HL-60/S4 treated with phorbol 12-myristate 13-acetate at 8.2 ng/mL for 4 days and 3 days (cell line): Measurements from ENCODE around the gene TMEM184A.

Experiments
- in situ Hi-C: fragments of 300-500 bp; cut with MboI; formaldehyde crosslinking; loops from 2 replicates; pipeline ENCODE4 v1.15.0; 2022; ENCODE audit warnings: low sequenced_read_pairs

TMEM184A gene

DNA sequence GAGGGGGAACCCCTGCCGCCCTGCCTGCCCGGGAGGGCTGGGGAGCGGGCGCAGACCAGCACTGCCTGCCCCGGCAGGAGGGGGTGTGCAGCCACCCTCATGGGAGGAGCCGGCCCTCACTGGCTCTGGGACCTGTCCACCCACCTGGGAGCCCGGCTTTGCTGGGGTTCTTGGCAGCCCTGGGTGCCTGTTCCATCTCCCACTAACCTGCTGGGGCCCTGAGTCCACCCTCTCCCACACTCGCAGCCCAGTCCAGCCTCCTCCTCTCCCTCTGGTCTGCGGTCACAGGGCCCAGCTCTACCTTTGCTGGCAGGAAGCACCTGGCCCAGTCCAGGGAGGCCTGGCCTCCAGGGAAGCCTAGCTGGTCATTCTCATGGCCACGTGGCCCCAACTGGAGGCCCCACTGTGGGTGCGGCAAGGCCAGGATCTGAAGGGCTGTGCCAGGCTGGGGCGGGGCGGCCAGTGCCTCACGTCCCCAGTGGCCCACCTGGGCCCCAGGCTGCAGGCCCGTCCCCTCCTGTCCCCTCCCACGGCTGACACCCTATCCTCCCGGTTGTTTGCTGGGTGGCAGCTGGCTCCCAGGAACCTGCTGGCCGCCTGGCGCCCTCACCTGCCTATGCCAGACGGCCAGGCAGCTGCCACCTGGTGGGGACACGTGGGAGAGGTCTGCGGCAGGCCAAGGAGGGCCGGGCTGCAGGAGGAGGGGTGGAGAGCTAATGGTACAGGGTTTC is at the start of gene TMEM184A:
TMEM184A (minus strand) TSS at position 393 of the 731 bp plus-strand sequence. CDS start 721 bp downstream, outside the sequence.
- in situ Hi-C loops, result no loop called here

DNA sequence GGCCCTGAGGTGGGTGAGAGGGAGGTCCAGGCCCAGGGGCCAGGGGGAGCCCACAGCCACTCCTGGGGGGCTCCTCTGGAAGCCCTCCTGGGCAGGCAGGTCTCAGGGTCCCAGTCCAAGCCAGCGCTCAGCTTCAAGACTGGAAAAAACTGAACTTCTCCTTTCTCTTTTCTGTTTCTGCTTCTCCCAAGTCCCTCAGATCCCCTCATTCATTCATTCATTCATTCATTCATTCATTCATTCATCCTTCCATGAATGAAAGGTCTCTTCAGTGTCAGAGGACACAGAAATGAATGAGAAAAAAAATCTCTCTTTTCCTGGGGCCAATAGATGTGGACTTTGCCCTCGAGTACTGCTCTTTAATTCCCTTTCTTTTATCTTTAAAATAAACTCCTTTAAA is 48.4 kb upstream of the TMEM184A start:
- in situ Hi-C loops, result no loop called here

DNA sequence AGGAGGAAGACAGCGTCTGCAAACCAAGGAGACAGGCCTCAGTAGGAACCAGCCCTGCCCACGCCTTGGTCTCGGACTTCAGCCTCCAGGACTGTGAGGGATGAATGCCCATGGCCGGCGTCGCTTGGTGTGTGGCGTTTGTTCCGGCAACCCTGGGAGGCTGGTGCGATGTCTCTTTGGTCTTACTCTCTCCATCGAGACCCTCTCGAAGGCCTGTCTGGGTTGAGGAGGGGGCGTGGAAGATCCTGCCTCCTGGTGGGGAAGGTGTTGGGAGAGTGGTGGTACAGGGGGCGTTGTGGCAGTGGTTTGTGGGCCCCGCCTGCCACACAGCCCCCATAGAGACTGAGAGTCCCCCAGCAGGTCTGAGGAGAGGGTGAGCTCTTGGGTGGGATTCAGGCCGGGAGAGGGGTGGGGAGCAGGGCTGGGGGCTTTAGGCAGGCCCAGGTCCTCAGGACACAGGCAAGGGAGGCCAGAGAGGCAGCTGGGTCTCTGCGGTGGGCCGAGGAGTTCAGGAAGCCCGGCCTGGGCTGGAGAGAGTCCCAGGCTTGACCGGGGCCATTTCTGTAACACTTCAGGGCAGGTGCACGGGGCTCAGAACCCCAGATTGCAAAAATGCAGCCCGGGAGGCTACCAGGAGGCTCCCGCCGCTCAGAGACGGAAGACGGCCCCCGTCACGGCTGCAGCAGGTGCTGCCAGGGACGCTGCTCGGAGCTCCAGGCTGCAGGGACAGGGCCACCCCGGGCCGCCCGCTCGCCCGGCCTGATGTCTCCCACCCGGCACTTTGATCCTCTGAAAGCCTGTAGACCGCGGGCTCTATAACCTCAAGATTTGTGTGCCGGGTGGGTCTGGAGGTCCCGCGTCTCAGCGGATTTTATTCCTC is 47.6 kb upstream of the TMEM184A start:
- in situ Hi-C loops, result no loop called here

DNA sequence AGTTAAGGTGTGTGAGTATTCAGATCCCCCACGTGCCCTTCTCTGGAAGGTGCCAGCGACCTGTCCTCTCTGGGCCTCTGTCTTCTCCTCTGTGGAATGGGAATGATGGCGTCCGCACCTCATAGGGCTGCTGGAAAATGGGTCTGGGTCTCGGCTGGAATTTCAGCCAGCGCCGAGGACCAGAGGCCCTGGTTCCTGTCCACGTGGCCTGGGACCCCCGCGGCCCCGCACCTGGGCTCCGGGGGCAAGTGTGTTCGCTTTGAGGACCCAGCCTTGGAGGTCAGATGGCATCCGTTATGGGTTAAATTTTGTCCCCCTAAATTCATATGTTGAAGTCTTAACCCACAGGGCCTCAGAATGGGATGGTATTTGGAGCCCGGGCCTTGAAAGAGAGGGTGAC is 46.4 kb upstream of the TMEM184A start:
- in situ Hi-C loops, result no loop called here

DNA sequence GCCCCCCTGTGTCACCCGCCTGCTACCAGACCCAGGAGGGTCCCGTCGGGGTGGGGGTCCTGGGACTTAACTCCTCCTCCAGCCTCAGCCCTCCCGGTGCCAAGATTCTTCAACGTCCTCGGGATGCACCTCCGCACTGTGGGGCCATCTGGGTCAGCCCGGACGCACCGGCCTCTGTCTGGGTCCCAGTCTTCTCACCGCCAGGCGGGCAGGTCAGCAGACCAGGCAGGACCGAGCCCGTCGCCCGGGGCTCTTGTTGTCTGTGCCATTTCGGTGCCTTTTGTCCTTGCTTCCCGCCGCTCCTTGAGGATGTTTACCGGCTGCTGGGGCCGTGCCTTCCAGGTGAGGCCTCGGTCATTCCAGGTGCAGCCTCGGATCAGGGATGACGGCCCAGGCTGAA is 46.0 kb upstream of the TMEM184A start:
- in situ Hi-C loops, result no loop called here

DNA sequence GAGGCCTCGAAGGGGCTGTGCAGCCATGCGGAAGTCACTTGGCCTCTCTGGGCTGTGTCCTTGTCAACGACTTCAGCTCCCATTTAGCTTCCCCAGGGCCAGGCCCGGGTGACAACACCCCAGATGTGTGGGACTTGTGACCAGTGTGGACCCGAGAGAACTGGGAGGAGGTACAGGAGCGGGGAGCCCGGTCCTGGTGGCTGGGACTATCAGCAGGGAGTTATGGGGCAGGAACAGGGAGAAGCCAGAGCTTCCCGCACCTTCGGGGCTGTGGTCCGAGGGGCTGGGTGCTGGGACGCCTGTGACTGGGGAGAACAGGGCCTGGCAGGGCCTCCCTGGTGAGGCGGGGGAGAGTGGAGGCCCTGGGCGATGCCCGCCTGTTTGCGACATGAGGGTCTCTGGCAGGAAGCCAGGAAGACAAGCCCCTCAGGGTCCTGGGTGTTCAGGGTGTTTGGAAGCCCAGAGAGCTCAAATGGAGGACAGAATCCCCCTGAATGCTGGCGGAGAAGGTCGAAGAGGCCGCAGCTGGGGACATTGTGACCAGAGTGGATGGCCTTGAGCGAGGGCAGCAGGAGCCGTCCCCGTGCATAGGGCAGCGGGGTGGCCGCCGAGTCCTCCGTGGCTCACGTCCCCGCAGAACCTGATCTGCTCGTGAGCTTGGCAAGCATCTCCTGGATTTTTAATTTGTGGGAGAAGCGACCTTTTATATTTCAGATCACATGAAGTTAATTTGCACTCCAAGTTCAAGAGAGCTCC is 43.8 kb upstream of the TMEM184A start:
- in situ Hi-C loops, result no loop called here

DNA sequence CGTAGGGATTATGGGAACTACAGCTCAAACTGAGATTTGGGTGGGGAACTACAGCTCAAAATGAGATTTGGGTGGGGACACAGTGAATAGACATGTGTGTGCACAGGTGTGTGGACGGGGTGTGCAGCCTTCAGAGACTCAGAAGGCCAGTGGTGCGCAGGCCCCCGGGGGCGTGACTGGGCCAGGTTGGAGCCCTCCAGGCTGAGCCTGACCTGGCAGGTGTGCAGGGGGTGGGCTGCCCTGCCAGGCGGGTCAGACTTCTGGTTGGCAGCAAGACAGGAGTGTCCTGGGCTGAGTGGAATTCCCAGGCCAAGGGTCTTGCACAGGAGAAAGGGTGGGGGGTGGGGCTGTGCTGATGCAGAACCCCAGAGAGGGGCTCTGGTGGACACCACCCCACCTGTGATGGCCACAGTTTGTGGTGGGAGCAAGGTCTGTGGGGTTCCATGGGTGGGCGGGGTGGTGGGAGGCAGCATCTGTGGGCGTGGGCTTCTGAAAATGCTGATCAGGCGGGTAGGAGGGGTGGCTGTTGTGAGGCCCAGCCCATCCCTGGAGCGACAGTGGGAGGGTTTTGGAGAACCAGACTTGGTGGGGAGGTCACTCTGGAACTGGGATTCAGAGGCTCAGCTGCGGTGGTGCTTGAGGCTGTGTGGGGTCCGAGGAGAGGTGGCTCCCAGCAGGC is 43.1 kb upstream of the TMEM184A start:
- in situ Hi-C loops, result no loop called here

DNA sequence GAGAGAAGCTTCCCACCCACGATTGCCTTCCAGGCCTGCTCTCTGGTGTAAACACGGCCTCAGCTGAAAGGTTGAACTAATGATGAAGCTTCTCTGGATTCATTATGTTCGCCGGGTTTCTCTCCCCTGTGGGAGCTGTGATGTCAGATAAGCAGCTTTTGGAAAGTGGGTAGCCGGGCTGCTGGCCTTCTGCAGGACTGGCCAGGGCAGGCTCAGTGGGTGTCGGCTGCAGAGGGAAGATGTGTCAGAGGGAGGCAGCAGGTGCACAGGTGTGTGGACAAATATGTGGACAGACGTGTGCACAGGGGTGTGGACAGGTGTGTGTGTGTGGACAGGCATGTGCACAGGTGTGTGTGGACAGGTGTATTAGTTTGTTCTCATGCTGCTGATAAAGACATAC is 42.3 kb upstream of the TMEM184A start:
- in situ Hi-C loops, result no loop called here

DNA sequence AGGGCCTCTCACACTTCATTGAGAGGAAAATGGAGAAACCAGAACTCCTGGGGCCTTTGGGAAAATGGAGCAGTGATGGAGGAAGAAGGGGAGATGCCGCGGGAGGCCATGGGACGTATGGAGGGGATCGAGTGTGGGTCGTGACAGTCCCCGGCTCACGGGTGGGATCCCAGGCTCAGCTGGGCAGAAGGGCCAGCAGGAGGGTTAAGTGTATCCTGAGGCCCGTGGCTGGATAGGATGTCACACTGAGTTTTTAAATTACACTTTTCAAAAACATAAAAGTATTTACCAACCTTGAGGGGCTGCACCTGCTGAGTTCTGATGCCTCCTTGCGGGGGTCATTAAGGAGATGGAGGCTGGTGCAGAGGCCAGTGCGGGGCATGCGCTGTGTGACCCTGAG is 41.8 kb upstream of the TMEM184A start:
- in situ Hi-C loops, result no loop called here

DNA sequence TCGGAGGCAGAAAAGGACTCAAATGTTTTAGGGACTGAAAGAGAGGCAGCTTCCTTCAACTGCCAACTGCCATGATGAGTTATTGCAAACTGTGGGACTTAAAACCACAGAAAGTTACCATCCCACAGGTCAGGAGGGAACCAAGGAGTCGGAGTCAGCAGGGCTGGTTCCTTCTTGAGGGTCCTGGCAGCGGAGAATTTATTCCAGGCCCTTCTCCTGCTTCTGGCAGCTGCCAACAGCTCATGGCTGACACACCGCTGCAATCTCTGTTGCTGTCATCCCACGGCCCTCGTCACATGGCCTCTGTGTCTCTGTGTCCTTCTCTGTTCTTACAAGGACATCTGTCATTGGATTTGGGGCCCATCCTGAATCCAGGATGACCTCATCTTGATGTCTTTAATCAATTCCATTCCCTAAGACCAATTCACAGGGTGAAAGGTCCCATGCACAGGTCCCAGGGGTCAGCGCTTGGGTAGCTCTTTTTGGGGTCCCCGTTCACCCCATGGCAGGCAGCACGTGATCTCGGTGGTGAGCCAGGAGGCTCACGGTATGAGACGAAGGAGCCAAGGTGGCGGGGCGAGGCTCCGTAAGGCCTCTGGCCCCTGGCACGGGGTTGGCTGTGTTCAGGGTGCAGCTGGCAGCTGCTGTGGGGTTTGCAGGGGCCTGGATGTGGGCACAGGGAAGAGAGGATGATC is 41.2 kb upstream of the TMEM184A start:
- in situ Hi-C loops, result no loop called here

DNA sequence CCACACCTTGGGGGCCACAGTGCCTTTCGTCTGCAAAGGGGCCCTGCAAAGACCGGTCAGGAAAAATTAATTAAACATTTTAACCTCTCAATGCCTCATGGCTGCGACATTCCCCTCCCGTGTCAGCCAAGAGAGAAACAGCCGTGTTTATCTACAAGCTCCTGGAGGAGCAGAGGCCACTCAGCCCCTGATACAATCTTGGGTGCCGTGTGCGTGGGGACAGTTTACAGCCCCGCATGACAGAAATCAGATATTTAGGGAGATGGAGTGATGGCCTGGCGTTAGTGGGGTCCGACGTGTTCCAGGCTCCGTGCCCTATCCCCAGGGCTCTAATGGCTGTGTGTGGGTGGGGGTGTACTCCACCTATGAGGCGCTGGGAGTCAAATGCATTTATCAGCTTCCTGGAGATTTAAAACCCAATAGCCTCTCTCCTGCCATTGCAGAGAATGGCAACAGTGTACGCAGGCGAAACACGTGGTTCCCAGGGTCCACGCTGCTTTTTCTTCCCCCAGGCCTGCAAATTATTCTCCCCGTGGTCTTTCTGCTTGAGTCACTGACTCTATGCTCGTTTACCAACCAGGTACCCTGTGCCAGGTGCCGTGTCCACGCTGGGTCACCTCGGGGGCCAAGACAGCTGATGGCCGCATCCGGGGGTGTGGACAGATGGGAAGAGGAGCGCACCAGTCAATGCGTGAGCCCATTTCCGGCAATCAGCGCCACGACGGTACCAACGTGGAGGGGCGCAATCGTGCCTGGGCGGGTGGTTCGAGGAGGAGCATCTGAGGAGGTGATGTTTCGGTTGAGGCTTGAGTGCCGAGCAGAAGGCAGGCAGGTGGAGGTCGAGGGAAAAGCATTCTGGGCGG is 40.4 kb upstream of the TMEM184A start:
- in situ Hi-C loops, result no loop called here

DNA sequence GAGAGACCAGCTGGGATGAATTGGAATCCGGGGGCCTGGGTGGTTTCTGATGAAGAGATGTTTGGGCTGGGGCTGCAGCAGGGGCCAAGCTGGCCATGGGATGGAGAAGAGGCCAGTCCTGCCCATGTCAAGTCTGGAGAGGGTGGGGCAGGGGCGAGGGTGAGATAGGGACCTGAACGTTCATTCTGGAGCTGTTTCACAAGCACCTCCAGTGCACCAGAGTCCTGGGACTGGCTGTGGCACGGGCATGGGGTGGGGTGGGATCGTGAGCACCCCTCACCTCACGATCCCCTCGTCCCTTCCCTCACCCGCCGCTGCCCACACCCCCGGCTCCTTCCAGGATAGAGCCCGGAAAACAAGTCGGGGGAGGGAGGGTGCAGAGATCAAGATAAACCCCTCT is 39.6 kb upstream of the TMEM184A start:
- in situ Hi-C loops, result no loop called here

DNA sequence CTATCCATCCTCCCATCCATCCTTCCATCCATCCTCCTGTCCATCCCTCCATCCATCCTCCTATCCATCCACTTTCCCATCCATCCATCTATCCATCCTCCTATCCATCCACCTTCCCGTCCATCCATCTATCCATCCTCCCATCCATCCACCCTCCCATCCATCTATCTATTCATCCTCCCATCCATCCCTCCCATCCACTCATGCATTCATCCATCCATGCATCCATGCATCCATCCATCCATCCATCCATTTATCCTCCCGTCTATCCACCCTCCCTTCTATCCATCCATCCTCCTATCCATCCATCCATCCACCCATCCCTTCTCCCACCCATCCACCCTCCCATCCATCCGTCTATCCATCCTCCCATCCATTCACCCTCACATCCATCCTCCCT is 39.0 kb upstream of the TMEM184A start:
- in situ Hi-C loops, result no loop called here

DNA sequence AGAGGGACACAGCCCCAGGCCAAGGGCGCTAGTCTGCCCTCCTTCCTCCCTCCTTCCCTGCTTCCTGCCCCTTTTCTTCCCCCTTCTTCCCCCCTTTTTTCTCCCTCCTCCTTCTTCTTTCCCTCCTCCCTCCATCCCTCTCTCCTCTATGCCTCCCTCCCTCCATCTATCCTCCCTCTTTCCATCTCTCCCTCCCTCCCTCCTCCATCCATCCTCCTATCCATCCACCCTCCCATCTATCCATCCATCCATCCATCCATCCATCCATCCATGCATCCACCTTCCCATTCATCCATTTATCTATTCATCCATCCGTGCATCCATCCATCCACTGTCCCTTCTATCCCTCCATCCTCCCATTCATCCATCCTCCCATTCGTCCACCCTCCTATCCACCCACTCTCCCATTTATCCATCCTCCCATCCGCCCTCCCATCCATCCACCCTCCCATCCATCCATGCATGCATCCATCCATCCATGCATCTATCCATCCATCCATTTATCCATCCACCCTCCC is 38.0 kb upstream of the TMEM184A start:
- in situ Hi-C loops, result no loop called here

DNA sequence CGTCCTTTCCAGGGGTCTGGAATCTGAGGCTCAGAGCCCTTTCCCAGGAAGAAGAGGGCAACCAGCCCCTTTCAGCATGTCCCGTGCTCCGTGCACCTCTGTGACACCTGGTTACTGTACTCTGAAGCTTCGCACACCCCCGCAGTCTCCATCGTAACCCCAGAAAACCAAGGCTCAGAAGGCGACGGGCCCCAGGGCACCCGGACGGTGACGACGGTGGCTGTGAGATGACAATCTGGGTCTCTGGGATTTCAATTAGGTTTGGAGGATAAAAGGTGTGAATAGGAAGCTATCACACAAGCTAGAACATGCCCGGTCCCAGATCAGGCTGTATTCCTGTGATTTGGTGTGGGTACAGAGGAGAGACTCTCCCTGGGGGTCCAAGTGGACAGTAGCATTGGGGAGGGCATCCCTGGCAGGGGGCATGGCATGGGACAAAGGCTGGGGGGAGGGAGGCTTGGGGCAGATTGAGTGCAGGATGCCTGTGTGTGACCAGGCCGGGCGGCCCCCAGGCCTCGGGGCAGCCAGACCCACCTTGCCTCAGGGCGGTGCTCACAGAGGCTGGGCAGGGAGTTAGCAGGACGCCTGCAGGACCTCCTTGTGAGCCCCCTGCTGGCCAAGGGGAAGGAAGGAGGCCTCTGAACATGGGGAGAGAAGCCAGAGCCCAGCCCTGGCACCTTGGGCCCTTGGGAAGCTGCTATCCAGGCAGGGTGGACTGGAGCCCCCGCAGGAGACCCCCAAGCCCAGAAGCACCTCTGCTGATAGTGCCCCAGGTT is 37.3 kb upstream of the TMEM184A start:
- in situ Hi-C loops, result no loop called here

DNA sequence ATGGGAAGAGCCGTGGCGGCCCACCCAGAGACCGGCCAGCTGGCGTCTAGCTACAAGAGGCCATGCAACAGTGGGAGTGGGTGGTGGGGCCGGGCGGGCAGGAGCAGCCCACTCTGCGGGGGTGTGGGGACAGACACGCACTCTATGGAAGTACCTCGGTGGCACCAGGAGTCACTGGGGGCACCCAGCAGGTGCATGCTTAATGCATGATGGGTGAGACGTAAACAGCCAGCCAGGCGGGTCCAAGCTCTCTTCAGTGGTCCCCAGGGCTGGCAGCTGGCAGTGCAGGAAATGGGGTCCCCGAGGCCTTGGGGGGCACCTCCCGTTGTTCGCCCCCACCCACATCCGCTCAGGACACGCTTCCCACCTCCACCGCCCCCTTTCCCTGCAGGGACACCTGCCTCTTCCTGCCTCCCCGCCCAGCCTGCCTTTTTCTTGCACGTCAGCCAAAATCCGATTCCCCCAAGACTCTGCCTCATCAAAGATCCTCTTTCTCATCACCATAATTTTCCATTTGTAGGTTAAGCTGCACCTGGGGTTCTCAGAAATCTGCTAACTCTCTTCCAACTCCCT is 36.4 kb upstream of the TMEM184A start:
- in situ Hi-C loops, result no loop called here

DNA sequence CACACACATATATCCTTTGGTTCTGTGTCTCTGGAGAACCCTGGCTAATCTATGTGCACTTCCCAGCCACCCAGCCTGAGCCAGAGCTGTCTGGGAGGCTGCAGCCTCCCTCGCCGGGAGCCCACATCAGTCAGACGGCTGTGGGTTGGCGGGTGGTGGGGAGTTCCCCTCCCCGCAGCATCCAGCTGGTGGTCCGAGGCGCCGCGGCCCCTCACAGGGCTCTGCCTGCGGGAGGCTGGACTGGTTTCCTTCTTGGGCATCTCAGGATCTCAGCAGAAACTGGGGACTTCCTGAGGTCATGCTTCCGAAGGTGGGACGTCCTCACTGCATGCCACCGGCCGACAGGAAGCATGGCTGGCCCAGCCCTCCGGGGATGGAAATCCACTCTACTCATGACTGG is 35.9 kb upstream of the TMEM184A start:
- in situ Hi-C loops, result no loop called here

DNA sequence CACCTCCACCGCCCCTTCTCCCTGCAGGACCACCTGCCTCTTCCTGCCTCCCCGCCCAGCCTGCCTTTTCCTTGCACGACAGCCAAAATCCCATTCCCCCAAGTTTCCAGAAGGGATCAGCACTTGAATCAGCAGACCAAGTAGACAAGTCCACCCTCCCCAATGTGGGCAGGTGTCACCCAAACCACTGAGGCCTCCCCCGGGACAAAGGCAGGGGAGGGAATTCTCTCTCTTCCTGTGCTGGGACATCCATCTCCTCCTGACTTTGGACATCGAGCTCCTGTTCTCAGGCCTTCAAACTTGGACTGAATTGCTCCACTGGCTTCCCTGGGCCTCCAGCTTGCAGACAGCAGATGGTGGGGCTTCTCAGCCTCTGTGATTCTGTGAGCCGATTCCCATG is 35.4 kb upstream of the TMEM184A start:
- in situ Hi-C loops, result no loop called here
